ENCODE data around the gene SPATA9. TPM values are rescaled to one million over a fixed set of nuclear protein-coding genes. Genes with fewer than 3 reads are reported as not detected.
A peak's percentile ranks its signal among the peaks of the same experiment; 100 is the strongest.
"Not testable (repeated sequence)": the region's sequence is repeated elsewhere in the genome, so short reads cannot be mapped to it uniquely, and the experiment has no call there.

SPATA9 gene
- total RNA-seq, 4 donors from 2014 or later = 0.82 to 1.5 TPM; not detected in 2

DNA sequence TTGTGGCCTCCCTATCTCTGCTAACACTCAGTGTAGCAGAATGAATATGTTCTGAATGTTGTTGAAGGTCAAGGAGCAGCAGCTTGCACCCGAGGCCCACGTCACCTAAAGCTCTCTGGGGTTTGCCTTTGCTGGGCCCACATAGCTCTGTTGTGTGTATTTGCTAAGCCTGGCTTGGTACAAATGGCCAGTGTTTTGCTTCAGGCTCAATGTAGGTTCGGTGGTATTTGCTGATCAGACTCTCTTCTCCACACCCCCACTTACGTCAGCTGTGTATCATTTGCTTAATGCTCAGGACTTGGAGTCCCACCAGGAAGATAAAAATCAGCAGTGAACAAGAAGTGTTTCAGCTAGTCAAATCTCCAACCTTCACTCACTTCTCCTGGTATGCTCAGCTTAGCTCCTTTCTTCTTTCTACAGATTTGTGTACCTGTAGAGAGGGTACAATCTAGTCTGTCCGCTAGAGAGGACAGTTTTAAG, 41.0 kb downstream of the SPATA9 start:
- no peaks in the 10 kb centered on the region for H3K36me3 ChIP-seq
- H3K4me1 ChIP-seq = peaks cover 0 to 11% (median 5%) of the 10 kb centered on the region in 4 donors
- no peak overlapping the region for H3K4me3 ChIP-seq
- no peaks in the 10 kb centered on the region for H3K9me3 ChIP-seq
- TF ChIP-seq POLR2AphosphoS5 (IDR thresholded peaks at IDR 0.05) (peak in 2 of 3 donors; percentile 21 to 55), POLR2A (IDR thresholded peaks at IDR 0.05) (peak; percentile 19), EP300 (IDR thresholded peaks at IDR 0.05; ENCODE audit: low read depth) (no peak)
- TF ChIP-seq, protein P1, sequence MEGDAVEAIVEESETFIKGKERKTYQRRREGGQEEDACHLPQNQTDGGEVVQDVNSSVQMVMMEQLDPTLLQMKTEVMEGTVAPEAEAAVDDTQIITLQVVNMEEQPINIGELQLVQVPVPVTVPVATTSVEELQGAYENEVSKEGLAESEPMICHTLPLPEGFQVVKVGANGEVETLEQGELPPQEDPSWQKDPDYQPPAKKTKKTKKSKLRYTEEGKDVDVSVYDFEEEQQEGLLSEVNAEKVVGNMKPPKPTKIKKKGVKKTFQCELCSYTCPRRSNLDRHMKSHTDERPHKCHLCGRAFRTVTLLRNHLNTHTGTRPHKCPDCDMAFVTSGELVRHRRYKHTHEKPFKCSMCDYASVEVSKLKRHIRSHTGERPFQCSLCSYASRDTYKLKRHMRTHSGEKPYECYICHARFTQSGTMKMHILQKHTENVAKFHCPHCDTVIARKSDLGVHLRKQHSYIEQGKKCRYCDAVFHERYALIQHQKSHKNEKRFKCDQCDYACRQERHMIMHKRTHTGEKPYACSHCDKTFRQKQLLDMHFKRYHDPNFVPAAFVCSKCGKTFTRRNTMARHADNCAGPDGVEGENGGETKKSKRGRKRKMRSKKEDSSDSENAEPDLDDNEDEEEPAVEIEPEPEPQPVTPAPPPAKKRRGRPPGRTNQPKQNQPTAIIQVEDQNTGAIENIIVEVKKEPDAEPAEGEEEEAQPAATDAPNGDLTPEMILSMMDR (IDR thresholded peaks at IDR 0.05) = no peak
- WGBS, 2 donors (ENCODE audit: low coverage in 1 of 2) = 75 to 81% methylated on average over 2 to 5 of the region's 5 CpGs
- intact Hi-C loops (cut with DNase I; ENCODE audit: low total_unique reads) = loop anchor here (10.0 kb wide), 1 partner anchor 203 kb away; no protein-coding TSS in a partner anchor
- DNase-seq = no peak
- peak overlapping the region in 3 of 4 donors; percentile 41 to 58 (median 51) for H3K27ac ChIP-seq
- in situ Hi-C loops (cut with MboI; ENCODE audit: low pct_ligation_motif_present in 1 of 4, low pct_unique_long_range_greater_than_20kb in 1 of 4, low sequenced_read_pairs in 3 of 4) = loop anchor here in 1 of 4 donors (25.0 kb wide), 1 partner anchor 696 kb away; no protein-coding TSS in a partner anchor
- no peaks in the 10 kb centered on the region for H3K27me3 ChIP-seq

DNA sequence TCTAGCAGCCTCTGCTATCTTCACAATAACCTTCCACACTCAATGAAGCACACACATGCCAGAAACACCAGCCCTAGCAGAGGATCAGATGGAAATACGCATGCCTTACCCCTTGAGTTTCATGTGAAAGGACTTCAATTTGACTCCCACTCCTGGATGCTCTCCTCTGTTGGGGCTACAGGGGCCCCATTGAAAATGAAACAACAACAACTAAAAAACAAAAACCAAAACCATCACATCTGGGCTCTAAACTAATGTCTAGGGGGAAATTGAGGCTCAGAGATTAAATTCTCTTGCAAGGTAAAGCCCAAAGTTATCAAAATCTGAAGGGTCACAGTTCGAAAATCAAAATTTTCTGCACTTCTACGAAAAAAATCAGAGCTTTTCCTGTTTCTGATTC, 44.2 kb downstream of the SPATA9 start:
- Histone ChIP-seq H3K27me3 (no peaks in the 10 kb centered on the region), H3K36me3 (no peaks in the 10 kb centered on the region), H3K4me1 (no peaks in the 10 kb centered on the region), H3K9me3 (no peaks in the 10 kb centered on the region), H3K27ac (no peak overlapping the region), H3K4me3 (no peak overlapping the region)
- intact Hi-C loops (cut with DNase I; ENCODE audit: low total_unique reads) (loop anchor here (10.0 kb wide), 1 partner anchor 696 kb away; no protein-coding TSS in a partner anchor), in situ Hi-C loops (cut with MboI; ENCODE audit: low pct_ligation_motif_present in 1 of 4, low pct_unique_long_range_greater_than_20kb in 1 of 4, low sequenced_read_pairs in 3 of 4) (loop anchor here in 1 of 4 donors (25.0 kb wide), 1 partner anchor 699 kb away; no protein-coding TSS in a partner anchor)
- 78 to 80% methylated on average over 3 of the region's 3 CpGs for WGBS, 2 donors (ENCODE audit: low coverage in 1 of 2)
- no peak for TF ChIP-seq EP300 (IDR thresholded peaks at IDR 0.05; ENCODE audit: low read depth)
- TF ChIP-seq POLR2AphosphoS5 (IDR thresholded peaks at IDR 0.05) = no peak
- TF ChIP-seq POLR2A (IDR thresholded peaks at IDR 0.05) = no peak
- TF ChIP-seq, protein P1 (IDR thresholded peaks at IDR 0.05) = no peak
- DNase-seq = no peak

DNA sequence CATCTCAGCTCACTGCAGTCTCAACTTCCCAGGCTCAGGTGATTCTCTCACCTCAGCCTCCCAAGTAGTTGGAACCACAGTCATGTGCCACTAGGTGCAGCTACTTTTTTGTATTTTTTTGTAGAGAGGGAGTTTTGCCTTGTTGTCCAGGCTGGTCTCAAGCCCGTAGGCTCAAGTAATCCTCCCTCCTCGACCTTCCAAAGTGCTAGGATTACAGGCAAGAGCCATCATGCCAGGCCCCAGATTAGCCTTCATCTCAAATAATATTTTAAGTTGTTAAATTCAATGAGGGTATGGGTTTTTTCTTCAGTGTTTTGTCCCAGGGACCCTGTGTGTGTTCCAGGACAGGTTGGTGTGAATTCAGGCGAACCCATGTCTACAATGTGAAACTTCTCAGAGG, 48.7 kb downstream of the SPATA9 start:
- peaks cover 0 to 4% (median 2%) of the 10 kb centered on the region in 4 donors for H3K4me1 ChIP-seq
- WGBS, 2 donors (ENCODE audit: low coverage in 1 of 2) = 95 to 100% methylated on average over 1 to 3 of the region's 3 CpGs
- no peaks in the 10 kb centered on the region for H3K36me3 ChIP-seq
- intact Hi-C loops (cut with DNase I; ENCODE audit: low total_unique reads) = loop anchor here (10.0 kb wide), 1 partner anchor 701 kb away; no protein-coding TSS in a partner anchor
- in situ Hi-C loops (cut with MboI; ENCODE audit: low pct_ligation_motif_present in 1 of 4, low pct_unique_long_range_greater_than_20kb in 1 of 4, low sequenced_read_pairs in 3 of 4) = loop anchor here in 1 of 4 donors (25.0 kb wide), 1 partner anchor 703 kb away; no protein-coding TSS in a partner anchor
- H3K9me3 ChIP-seq = no peaks in the 10 kb centered on the region
- H3K27me3 ChIP-seq = no peaks in the 10 kb centered on the region
- H3K27ac ChIP-seq = no peak overlapping the region
- TF ChIP-seq, protein P1 (IDR thresholded peaks at IDR 0.05) = no peak
- no peak for TF ChIP-seq EP300 (IDR thresholded peaks at IDR 0.05; ENCODE audit: low read depth)
- TF ChIP-seq POLR2AphosphoS5 (IDR thresholded peaks at IDR 0.05) = no peak
- TF ChIP-seq POLR2A (IDR thresholded peaks at IDR 0.05) = no peak
- no peak for DNase-seq
- H3K4me3 ChIP-seq = no peak overlapping the region

DNA sequence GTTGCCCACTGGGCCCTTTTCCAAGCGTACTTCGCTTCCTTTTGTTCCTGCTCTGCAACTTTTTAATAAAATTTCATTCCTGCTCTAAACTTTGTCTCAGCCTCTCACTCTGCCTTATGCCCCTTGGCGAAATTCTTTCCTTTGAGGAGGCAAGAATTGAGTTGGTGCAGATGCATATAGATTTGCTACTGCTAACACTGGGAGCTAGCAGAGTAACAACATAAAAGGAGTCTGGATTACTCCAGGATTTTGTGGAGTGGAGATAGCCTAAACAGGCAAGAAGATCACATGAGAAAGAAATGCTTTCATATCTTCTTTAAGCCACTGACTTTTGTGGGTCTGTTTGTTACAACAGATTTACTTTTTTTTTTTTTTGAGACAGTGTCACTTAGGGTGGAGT, 49.1 kb downstream of the SPATA9 start:
- H3K4me1 ChIP-seq = peaks cover under 1 to 9% (median 6%) of the 10 kb centered on the region in 4 donors
- no peak overlapping the region for H3K27ac ChIP-seq
- TF ChIP-seq POLR2AphosphoS5 (IDR thresholded peaks at IDR 0.05) (no peak), POLR2A (IDR thresholded peaks at IDR 0.05) (no peak), EP300 (IDR thresholded peaks at IDR 0.05; ENCODE audit: low read depth) (no peak)
- TF ChIP-seq, protein P1 (IDR thresholded peaks at IDR 0.05) = no peak
- H3K9me3 ChIP-seq = no peaks in the 10 kb centered on the region
- intact Hi-C loops (cut with DNase I; ENCODE audit: low total_unique reads) = loop anchor here (10.0 kb wide), 1 partner anchor 701 kb away; no protein-coding TSS in a partner anchor
- 94% methylated on average over 3 of the region's 3 CpGs for WGBS, 2 donors (ENCODE audit: low coverage in 1 of 2)
- in situ Hi-C loops (cut with MboI; ENCODE audit: low pct_ligation_motif_present in 1 of 4, low pct_unique_long_range_greater_than_20kb in 1 of 4, low sequenced_read_pairs in 3 of 4) = loop anchor here in 1 of 4 donors (25.0 kb wide), 1 partner anchor 704 kb away; no protein-coding TSS in a partner anchor
- H3K4me3 ChIP-seq = no peak overlapping the region
- no peaks in the 10 kb centered on the region for H3K27me3 ChIP-seq
- DNase-seq = no peak
- no peaks in the 10 kb centered on the region for H3K36me3 ChIP-seq

DNA sequence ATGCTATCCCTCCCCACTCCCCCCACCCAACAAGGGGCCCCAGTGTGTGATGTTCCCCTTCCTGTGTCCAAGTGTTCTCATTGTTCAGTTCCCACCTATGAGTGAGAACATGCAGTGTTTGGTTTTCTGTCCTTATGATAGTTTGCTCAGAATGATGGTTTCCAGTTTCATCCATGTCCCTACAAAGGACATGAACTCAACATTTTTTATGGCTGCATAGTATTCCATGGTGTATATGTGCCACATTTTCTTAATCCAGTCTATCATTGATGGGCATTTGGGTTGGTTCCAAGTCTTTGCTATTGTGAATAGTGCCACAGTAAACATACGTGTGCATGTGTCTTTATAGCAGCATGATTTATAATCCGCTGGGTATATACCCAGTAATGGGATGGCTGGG, 49.8 kb downstream of the SPATA9 start:
- 96% methylated on average over 2 of the region's 2 CpGs; no CpG with 5 or more reads in 1 of the 2 donors for WGBS, 2 donors (ENCODE audit: low coverage in 1 of 2)
- in situ Hi-C loops (cut with MboI; ENCODE audit: low pct_ligation_motif_present in 1 of 4, low pct_unique_long_range_greater_than_20kb in 1 of 4, low sequenced_read_pairs in 3 of 4) = loop anchor here in 1 of 4 donors (25.0 kb wide), 1 partner anchor 704 kb away; no protein-coding TSS in a partner anchor
- H3K27ac ChIP-seq = not testable (repeated sequence)

More for the DNA sequence above, 49.8 kb downstream of the SPATA9 start:
- not testable (repeated sequence) for H3K27me3 ChIP-seq, H3K9me3 ChIP-seq, H3K4me3 ChIP-seq, DNase-seq, H3K36me3 ChIP-seq
- H3K4me1 ChIP-seq = peaks cover 4 to 15% (median 12%) of the 10 kb centered on the region in 4 donors
- intact Hi-C loops (cut with DNase I; ENCODE audit: low total_unique reads) = loop anchor here (10.0 kb wide), 1 partner anchor 702 kb away; no protein-coding TSS in a partner anchor
